ENCODE data around the gene NRXN3. TPM values are rescaled to one million over a fixed set of nuclear protein-coding genes. Genes with fewer than 3 reads are reported as not detected.
"Not testable (repeated sequence)": the region's sequence is repeated elsewhere in the genome, so short reads cannot be mapped to it uniquely, and the experiment has no call there.

NRXN3 gene
- total and polyA plus RNA-seq, 2 of the 4 experiments (the other 2 are of a cell fraction), result 4.8 to 25.1 TPM

GRCh38 chr14:78486621-78487020, 316.4 kb downstream of the NRXN3 start:
- in situ Hi-C loops (cut with MboI; ENCODE audit: low sequenced_read_pairs), result no loop called here
- H3K18ac ChIP-seq (ENCODE audit: low read depth, low read length), result no peak overlapping the region
- H3K36me3 ChIP-seq (ENCODE audit: control insufficient read depth, insufficient read depth, low read length), result no peaks in the 10 kb centered on the region
- intact Hi-C loops (cut with micrococcal nuclease), result no loop called here
- H3K9ac ChIP-seq (ENCODE audit: low read depth, low read length), result no peak overlapping the region
- no peaks in the 10 kb centered on the region for H4K20me1 ChIP-seq (ENCODE audit: insufficient read depth, low read length)
- H3K4ac ChIP-seq (ENCODE audit: low read depth, low read length), result no peak overlapping the region
- ATAC-seq (ENCODE audit: low read depth) (no peak), DNase-seq (no peak)
- no peak overlapping the region for H2BK15ac ChIP-seq (ENCODE audit: low read depth, low read length)
- H3K23ac ChIP-seq (ENCODE audit: low read depth, low read length), result no peak overlapping the region
- H2BK120ac ChIP-seq (ENCODE audit: low read depth, low read length), result no peak overlapping the region
- TF ChIP-seq CEBPB (IDR thresholded peaks at IDR 0.05; ENCODE audit: low read depth, low read length), result no peak
- no peak for TF ChIP-seq USF2 (IDR thresholded peaks at IDR 0.05; ENCODE audit: low read depth, low read length)
- TF ChIP-seq RFX5 (IDR thresholded peaks at IDR 0.05; ENCODE audit: low read depth, low read length), result no peak
- no peak for TF ChIP-seq FOS (IDR thresholded peaks at IDR 0.05; ENCODE audit: low read depth, low read length)
- H3K4me2 ChIP-seq (ENCODE audit: low read depth, low read length), result no peak overlapping the region
- no peaks in the 10 kb centered on the region for H3K79me1 ChIP-seq (ENCODE audit: low read depth in 1 of 2, low read length in 2 of 2)
- no peak overlapping the region for H4K5ac ChIP-seq (ENCODE audit: low read depth, low read length)
- H4K91ac ChIP-seq (ENCODE audit: insufficient read depth, low read depth, low read length), result no peak overlapping the region
- CTCF ChIA-PET, result no interaction called here
- H3K9me3 ChIP-seq (ENCODE audit: control insufficient read depth, insufficient read depth, low read length), result peaks cover 10% of the 10 kb centered on the region
- BruUV-seq (replicated peaks), result no TSS peak
- no peak overlapping the region for H3K4me3 ChIP-seq (ENCODE audit: insufficient read depth, low read depth, low read length)
- H3K4me1 ChIP-seq (ENCODE audit: control insufficient read depth, insufficient read depth, low read length), result no peaks in the 10 kb centered on the region
- H3K56ac ChIP-seq (ENCODE audit: extremely low read depth, insufficient read depth, low read length), result no peak overlapping the region
- WGBS, 2 experiments (ENCODE audit: extremely low coverage in 2 of 2, insufficient read length in 1 of 2), result no CpG with 5 or more reads among the region's 1 CpG
- POLR2A ChIA-PET (ENCODE audit: unreplicated experiment), result no interaction called here
- no peaks in the 10 kb centered on the region for H3K27me3 ChIP-seq (ENCODE audit: control insufficient read depth, insufficient read depth, low read length)
- no peak overlapping the region for H2AFZ ChIP-seq (replicated peaks; ENCODE audit: low read length, poor library complexity)
- no peak overlapping the region for H4K8ac ChIP-seq (ENCODE audit: low read depth in 2 of 2, low read length in 2 of 2)
- H2BK5ac ChIP-seq (ENCODE audit: low read depth, low read length, poor library complexity, severe bottlenecking), result no peak overlapping the region
- H3K14ac ChIP-seq (replicated peaks; ENCODE audit: low read depth, low read length), result no peak overlapping the region
- H3K9me1 ChIP-seq (ENCODE audit: insufficient read depth, low read length), result no peaks in the 10 kb centered on the region
- no peak overlapping the region for H3K27ac ChIP-seq (ENCODE audit: insufficient read depth, low read length)
- no peak overlapping the region for H2AK9ac ChIP-seq (replicated peaks; ENCODE audit: low read depth, low read length, poor library complexity)
- dilution Hi-C loops (cut with HindIII; ENCODE audit: low sequenced_read_pairs, unreplicated experiment), result no loop called here
- H2AK5ac ChIP-seq (ENCODE audit: low read depth, low read length), result no peak overlapping the region
- no peak overlapping the region for H2BK20ac ChIP-seq (ENCODE audit: low read depth, low read length)

GRCh38 chr14:78487573-78487972, 317.4 kb downstream of the NRXN3 start:
- H3K4me3 ChIP-seq (ENCODE audit: insufficient read depth, low read depth, low read length); in situ Hi-C loops (cut with MboI; ENCODE audit: low sequenced_read_pairs); CTCF ChIA-PET; DNase-seq; H3K36me3 ChIP-seq (ENCODE audit: control insufficient read depth, insufficient read depth, low read length); H4K8ac ChIP-seq (ENCODE audit: low read depth in 2 of 2, low read length in 2 of 2); ATAC-seq (ENCODE audit: low read depth); H2AFZ ChIP-seq (replicated peaks; ENCODE audit: low read length, poor library complexity); H3K9ac ChIP-seq (ENCODE audit: low read depth, low read length); H3K9me1 ChIP-seq (ENCODE audit: insufficient read depth, low read length); H2BK120ac ChIP-seq (ENCODE audit: low read depth, low read length); H3K9me3 ChIP-seq (ENCODE audit: control insufficient read depth, insufficient read depth, low read length); H2BK15ac ChIP-seq (ENCODE audit: low read depth, low read length); H3K27ac ChIP-seq (ENCODE audit: insufficient read depth, low read length); POLR2A ChIA-PET (ENCODE audit: unreplicated experiment); H2BK20ac ChIP-seq (ENCODE audit: low read depth, low read length); H2AK5ac ChIP-seq (ENCODE audit: low read depth, low read length); H2BK5ac ChIP-seq (ENCODE audit: low read depth, low read length, poor library complexity, severe bottlenecking); H3K56ac ChIP-seq (ENCODE audit: extremely low read depth, insufficient read depth, low read length); dilution Hi-C loops (cut with HindIII; ENCODE audit: low sequenced_read_pairs, unreplicated experiment); H3K4me1 ChIP-seq (ENCODE audit: control insufficient read depth, insufficient read depth, low read length); intact Hi-C loops (cut with micrococcal nuclease); H4K91ac ChIP-seq (ENCODE audit: insufficient read depth, low read depth, low read length); H3K4me2 ChIP-seq (ENCODE audit: low read depth, low read length); H3K23ac ChIP-seq (ENCODE audit: low read depth, low read length); H3K18ac ChIP-seq (ENCODE audit: low read depth, low read length); H4K5ac ChIP-seq (ENCODE audit: low read depth, low read length); H3K4ac ChIP-seq (ENCODE audit: low read depth, low read length); H2AK9ac ChIP-seq (replicated peaks; ENCODE audit: low read depth, low read length, poor library complexity); H3K14ac ChIP-seq (replicated peaks; ENCODE audit: low read depth, low read length); H3K27me3 ChIP-seq (ENCODE audit: control insufficient read depth, insufficient read depth, low read length); H3K79me1 ChIP-seq (ENCODE audit: low read depth in 1 of 2, low read length in 2 of 2); BruUV-seq (replicated peaks); H4K20me1 ChIP-seq (ENCODE audit: insufficient read depth, low read length): not testable (repeated sequence)
- WGBS, 2 experiments (ENCODE audit: extremely low coverage in 2 of 2, insufficient read length in 1 of 2), result no CpG with 5 or more reads among the region's 2 CpGs

Data from IMR-90 (cell line).